Body of pancreas (tissue), 4 donors: ENCODE results near the gene RBP2. TPM values are rescaled to one million over a fixed set of nuclear protein-coding genes. Genes with fewer than 3 reads are reported as not detected.

Experiments used
- ATAC-seq: fragments of 150-250 bp; one replicate; pipeline ENCODE4 v1.9.1; 2016
- DNase-seq, 4 donors: peaks; one replicate each; pipeline ENCODE4 v3.0.0-alpha.2; 2019
- H3K27ac ChIP-seq, 4 donors: fragments of 200-600 bp; sonication (generic); 1 replicate in 3 of 4; 2 replicates in 1 of 4; pipeline versions ENCODE4 v1.5.1 to v1.6.1; 2016 to 2019; ENCODE audit warnings: mild to moderate bottlenecking in 1 of 4, mixed read lengths in 1 of 4, moderate library complexity in 1 of 4
- H3K27me3 ChIP-seq, 2 donors: fragments of 200-600 bp; sonication (generic); one replicate each; pipeline ENCODE4 v1.6.0; 2016; ENCODE audit warnings: mild to moderate bottlenecking in 1 of 2
- H3K36me3 ChIP-seq, 2 donors: fragments of 200-600 bp; sonication (generic); replicated peaks in 1 of 2; 2 replicates each; pipeline ENCODE4 v1.5.1; 2016; ENCODE audit warnings: low read depth in 2 of 2; ENCODE audit not compliant: insufficient read depth in 1 of 2
- H3K4me1 ChIP-seq: fragments of 200-600 bp; sonication (generic); one replicate; pipeline ENCODE4 v1.6.0; 2016
- H3K4me3 ChIP-seq, 2 donors: fragments of 200-600 bp; sonication (generic); 1 replicate in 1 of 2; 2 replicates in 1 of 2; pipeline ENCODE4 v1.5.1; 2016 to 2019
- H3K9me3 ChIP-seq, 3 donors: fragments of 200-600 bp; sonication (generic); 1 replicate in 2 of 3; 2 replicates in 1 of 3; pipeline ENCODE4 v1.5.1; 2016
- POLR2A ChIP-seq, 3 donors: fragments of 450-650 bp; IDR thresholded peaks; one replicate each; pipeline ENCODE4 v1.6.1; 2016; ENCODE audit warnings: antibody characterized with exemption in 3 of 3, mild to moderate bottlenecking in 2 of 3
- WGBS, 2 donors: methylation state at CpG; one replicate each; pipeline ENCODE4 v1.1.5; 2017; 5-methylcytosine and 5-hydroxymethylcytosine counted together
- intact Hi-C: fragments of 100-400 bp; cut with DNase I; formaldehyde crosslinking; loops from one replicate; pipeline ENCODE4 v1.15.1; 2023
- total RNA-seq, 2 donors: library from RNA; depleted of rRNA; stranded (reverse); fragments of >200 nt; gene quantifications; one replicate each; pipeline ENCODE4 v1.1.0, GENCODE V29; 2016
- TF ChIP-seq, protein P1 (sequence below), 7 experiments: fragments of 450-650 bp in 4 of 7; fragments of 200-600 bp in 3 of 7; sonication (generic) in 3 of 7; IDR thresholded peaks; one replicate each; pipeline ENCODE4 v1.5.1; 2016 to 2019; ENCODE audit warnings: antibody characterized with exemption in 7 of 7

The RBP2 gene
- total RNA-seq, 2 donors from 2014 or later = not detected

DNA sequence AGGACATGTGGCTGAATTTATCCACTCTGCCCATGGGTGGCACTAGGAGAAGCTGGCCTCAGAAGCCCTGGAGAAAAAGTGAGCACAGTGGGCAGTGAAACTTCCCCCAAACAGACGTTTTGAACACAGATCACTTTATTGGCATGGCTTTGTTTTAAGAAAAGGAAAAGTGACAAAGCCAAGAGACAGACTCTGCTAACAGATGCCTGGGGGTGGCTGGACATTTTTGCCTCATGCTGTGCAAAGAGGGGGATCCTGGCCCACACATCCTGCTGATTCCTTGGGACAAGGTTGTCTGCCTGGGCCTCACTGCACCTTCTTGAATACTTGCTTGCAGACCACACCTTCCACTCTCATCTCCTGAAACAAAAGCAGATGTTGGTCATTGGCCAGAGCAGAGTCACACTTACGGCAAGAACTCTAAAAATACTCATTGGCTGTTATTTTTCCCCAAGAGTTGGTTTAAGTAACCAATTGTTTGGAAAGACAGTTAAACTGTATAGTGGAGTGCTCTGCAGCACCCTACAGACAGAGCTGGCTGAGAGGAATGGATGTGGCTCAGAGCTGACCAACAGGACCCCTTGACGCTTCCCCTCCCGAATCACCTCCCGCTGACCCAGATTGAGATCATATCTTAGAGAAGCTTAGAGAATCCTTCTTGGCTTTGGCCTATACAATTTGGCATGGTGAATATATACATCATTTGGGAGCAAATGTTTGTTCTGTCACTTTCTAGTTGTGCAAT is 41.2 kb upstream of the RBP2 start:
- DNase-seq = peak in 1 of 4 donors; percentile 4
- Histone ChIP-seq H3K27me3 (no peaks in the 10 kb centered on the region), H3K36me3 (peaks cover 0 to 5% of the 10 kb centered on the region in 2 donors), H3K4me1 (peaks cover 15% of the 10 kb centered on the region), H3K27ac (no peak overlapping the region), H3K4me3 (no peak overlapping the region), H3K9me3 (no peaks in the 10 kb centered on the region)
- intact Hi-C loops = no loop called here
- WGBS, 2 donors = 79 to 81% methylated on average over 5 of the region's 5 CpGs
- no peak for TF ChIP-seq POLR2A (IDR thresholded peaks at IDR 0.05)
- TF ChIP-seq, protein P1, sequence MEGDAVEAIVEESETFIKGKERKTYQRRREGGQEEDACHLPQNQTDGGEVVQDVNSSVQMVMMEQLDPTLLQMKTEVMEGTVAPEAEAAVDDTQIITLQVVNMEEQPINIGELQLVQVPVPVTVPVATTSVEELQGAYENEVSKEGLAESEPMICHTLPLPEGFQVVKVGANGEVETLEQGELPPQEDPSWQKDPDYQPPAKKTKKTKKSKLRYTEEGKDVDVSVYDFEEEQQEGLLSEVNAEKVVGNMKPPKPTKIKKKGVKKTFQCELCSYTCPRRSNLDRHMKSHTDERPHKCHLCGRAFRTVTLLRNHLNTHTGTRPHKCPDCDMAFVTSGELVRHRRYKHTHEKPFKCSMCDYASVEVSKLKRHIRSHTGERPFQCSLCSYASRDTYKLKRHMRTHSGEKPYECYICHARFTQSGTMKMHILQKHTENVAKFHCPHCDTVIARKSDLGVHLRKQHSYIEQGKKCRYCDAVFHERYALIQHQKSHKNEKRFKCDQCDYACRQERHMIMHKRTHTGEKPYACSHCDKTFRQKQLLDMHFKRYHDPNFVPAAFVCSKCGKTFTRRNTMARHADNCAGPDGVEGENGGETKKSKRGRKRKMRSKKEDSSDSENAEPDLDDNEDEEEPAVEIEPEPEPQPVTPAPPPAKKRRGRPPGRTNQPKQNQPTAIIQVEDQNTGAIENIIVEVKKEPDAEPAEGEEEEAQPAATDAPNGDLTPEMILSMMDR (IDR thresholded peaks at IDR 0.05) = no peak
- ATAC-seq = no peak

DNA sequence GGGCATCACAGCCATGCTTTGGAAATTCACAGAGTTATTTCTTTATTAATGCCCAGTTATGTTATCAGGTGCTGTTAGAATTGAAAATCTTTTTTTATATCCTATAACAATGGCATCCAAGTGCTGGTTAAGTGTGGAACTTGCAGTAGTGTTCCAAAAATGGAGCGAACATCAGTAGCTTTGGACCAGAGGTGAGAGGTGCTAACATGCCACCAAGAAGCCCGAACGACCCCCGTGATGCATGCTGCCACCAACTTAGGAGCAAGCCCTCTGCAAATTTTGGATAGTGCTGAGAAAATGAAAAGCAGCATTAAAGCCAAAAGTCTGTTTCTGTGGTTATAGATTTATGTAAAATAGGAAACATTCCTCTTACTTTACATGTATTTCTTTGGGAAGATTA is 38.4 kb upstream of the RBP2 start:
- intact Hi-C loops = no loop called here
- peaks cover 0 to 5% of the 10 kb centered on the region in 2 donors for H3K36me3 ChIP-seq
- no peaks in the 10 kb centered on the region for H3K27me3 ChIP-seq
- no peak overlapping the region for H3K4me3 ChIP-seq
- DNase-seq (peak in 1 of 4 donors; percentile 7), ATAC-seq (no peak)
- H3K27ac ChIP-seq = no peak overlapping the region
- TF ChIP-seq, protein P1 (IDR thresholded peaks at IDR 0.05) = no peak
- no peak for TF ChIP-seq POLR2A (IDR thresholded peaks at IDR 0.05)
- WGBS, 2 donors = 91 to 98% methylated on average over 4 of the region's 4 CpGs
- H3K9me3 ChIP-seq = no peaks in the 10 kb centered on the region
- H3K4me1 ChIP-seq = peaks cover under 1% of the 10 kb centered on the region

DNA sequence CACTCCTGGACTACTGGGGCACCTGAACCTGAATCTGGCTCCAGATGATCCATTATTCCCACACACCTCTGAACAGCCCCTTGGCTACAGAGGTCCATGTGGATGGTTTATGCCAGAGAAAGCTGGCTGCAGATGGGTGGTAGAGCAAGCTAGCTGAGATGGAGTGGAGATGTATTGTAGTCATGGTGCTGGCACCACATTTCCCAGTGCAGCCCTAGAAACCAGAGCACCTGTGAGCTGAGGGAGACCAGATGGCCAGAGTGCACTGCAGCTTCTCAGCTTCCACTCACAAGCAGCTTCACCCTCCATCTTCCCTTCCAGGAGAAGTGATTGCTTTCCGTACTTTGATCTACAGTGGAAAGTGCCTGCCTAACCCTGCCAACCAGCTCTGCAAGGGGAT is 33.3 kb upstream of the RBP2 start:
- ATAC-seq (no peak), DNase-seq (no peak)
- TF ChIP-seq, protein P1 (IDR thresholded peaks at IDR 0.05) = no peak
- TF ChIP-seq POLR2A (IDR thresholded peaks at IDR 0.05) = no peak
- no peak overlapping the region for H3K27ac ChIP-seq
- no peaks in the 10 kb centered on the region for H3K36me3 ChIP-seq
- H3K9me3 ChIP-seq = no peaks in the 10 kb centered on the region
- H3K4me3 ChIP-seq = no peak overlapping the region
- peaks cover 12% of the 10 kb centered on the region for H3K4me1 ChIP-seq
- 0 to 90% methylated on average over 1 of the region's 1 CpG for WGBS, 2 donors
- H3K27me3 ChIP-seq = no peaks in the 10 kb centered on the region
- intact Hi-C loops = no loop called here

DNA sequence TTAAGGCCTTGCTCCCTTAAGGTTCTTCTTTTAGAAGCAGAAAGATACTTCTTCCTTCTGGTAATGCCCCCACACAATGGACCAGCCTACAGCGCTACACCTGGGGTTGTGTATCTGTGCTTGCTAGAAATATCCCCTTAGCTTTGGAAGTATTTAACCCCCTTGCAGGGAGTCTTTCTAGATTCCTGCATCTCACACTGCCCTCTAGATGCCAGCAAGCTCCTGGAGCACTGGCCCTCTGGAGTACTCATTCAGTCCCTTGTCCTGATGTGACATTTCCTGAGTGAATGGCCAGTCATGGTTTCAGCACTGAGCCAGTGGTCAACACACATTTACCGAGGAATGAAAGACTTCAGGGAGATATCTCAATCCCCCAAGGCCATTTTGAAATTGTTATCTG is 30.4 kb upstream of the RBP2 start:
- Histone ChIP-seq H3K4me1 (peaks cover 12% of the 10 kb centered on the region), H3K27me3 (no peaks in the 10 kb centered on the region), H3K27ac (no peak overlapping the region), H3K9me3 (no peaks in the 10 kb centered on the region), H3K4me3 (no peak overlapping the region), H3K36me3 (no peaks in the 10 kb centered on the region)
- TF ChIP-seq, protein P1 (IDR thresholded peaks at IDR 0.05) = peak in 2 of 7 experiments; percentile 6 to 24
- TF ChIP-seq POLR2A (IDR thresholded peaks at IDR 0.05) = no peak
- intact Hi-C loops = no loop called here
- WGBS, 2 donors = 12 to 54% methylated on average over 2 of the region's 2 CpGs
- ATAC-seq = peak; percentile 69
- peak in 1 of 4 donors; percentile 24 for DNase-seq
